Renal cortical epithelial cell (primary cell): ENCODE results near the gene PSMB10. TPM values are rescaled to one million over a fixed set of nuclear protein-coding genes. Genes with fewer than 3 reads are reported as not detected.

Experiments used
- DNase-seq: peaks from one replicate; pipeline ENCODE4 v3.0.0-alpha.2; 2011; ENCODE audit warnings: low read depth
- total RNA-seq: library from RNA; depleted of rRNA; stranded (reverse); fragments of >200 nt; gene quantifications from 2 replicates; pipeline ENCODE4 v1.2.3, GENCODE V29; 2014

The PSMB10 gene
- total RNA-seq, 1 donor from 2014 or later: 26.4 TPM

DNA sequence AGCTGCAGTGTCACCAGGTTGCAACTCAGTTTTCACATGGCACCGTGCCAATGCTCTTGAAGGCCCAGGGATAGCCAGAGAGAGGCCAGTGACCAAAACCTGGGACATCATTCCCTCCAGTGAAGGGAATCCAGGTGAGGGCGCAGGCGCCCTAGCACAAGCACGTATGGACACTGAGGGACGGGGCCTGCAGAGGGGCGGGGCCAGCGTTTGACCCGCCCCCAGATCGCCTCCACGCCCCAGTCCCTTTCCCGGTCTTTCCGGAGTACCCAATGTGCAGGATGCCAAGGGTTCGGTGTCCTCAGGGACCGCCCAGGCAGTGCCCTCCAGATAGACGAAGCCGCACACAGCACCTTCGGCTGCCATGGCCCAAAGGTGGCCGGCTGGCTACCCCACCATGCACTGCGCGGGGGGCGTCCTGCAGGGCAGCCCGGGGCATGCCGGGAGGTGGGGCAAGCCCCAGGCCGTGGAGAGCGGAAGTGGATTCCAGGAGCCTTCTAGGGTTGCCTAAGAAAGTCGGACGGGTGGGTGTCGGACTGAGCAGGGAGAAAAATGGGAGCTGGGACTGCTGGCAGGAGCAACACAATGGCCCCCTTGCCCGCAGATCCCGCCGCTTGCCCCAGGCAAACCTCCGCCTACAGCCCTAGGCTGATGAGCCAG is 27.1 kb upstream of the PSMB10 start:
- DNase-seq: no peak

DNA sequence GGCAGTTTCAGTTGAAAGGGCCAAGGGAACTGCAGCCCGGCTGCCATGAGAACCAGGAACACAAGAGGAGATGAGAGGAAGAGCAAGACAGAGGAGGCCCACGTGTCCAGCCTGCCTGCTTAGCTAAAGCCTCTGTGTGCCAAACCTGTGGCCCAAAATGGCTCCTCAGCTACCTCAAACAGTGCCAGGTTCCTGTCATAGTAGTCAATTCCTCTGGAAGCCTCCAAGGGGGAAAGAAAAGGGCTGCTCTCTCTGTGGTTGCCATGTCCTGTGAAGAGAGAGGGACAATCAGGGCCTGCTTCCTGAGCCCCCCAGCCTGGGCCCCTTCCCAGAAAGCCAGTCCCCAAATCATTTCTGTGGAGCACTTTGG is 26.6 kb upstream of the PSMB10 start:
- DNase-seq: no peak

DNA sequence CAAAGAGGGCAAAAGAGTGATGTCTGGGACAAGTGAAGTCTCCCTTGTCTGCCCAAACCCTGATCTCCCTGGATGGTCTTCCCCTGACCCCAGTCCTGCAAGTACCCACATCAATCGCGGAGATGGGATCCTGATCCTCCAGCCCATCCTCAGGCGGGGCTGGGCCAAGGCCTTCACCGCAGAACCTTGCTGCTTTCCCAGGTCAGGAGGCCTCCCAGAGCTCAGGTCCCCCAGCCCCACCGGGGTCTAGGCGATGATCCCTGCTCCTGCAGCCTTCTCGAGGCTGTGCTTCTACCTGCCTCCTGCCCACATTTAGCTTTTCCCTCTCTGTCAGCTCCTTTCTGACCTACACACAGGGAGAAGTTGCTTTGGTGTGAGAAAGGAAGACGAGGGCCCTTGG is 25.5 kb upstream of the PSMB10 start:
- no peak for DNase-seq

DNA sequence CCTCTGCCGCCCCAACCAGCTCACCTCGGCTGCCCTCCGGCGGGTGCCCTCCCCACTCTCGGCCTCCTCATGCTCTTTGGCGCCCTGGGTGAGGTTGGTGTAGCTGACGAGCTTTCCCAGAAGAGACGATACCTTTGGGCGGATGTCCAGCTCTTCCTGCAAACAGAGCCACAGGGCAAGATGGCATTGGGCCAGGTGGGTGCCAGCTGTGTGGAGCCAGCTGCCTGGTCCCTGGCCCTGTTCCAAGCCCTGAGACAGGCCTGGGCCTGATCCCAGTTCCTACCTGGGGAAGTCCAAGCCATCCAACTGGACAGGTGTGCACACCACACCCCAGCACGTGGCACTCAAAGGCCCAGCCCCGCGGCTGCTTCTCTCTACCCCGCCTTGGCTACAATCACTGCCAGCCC is 24.9 kb upstream of the PSMB10 start:
- DNase-seq: peak; percentile 26

DNA sequence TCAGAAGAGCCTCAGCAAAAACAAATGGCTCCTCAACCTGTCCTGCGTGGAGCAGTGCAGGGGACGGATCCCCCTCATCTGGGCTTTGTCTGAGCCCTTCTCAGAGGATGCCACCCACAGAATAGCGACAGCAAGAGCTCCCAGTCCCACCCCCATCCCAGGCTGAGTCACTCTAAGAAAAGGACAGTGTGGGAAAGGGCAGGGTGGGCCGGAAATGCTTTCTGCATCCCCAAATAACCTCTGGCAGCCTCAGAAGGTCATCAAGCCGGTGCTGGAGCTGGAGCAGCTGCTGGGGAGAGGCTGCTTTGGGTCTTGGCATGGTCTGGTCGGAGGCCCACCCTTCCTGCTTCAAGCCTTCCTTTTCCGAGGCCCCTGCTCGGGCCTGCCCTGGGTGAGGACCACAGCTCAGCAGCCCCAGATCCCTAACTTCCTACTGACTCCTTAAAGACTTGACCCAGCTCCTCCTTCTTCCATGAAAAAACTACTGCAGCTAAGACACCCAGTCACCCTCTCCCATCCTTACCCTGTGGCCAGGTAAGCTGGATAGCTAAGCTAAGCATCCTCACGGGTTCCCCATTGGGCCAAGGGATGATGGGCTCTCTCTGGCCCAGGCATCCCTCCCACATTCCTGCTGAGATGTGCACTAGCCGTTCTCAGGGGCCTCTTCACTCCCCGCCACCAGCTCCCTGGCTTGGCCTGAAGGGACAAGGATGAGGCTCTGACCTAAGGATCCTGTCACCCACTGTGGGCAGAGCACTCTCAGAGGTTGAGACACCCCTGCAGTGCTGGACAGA is 23.1 kb upstream of the PSMB10 start:
- no peak for DNase-seq

DNA sequence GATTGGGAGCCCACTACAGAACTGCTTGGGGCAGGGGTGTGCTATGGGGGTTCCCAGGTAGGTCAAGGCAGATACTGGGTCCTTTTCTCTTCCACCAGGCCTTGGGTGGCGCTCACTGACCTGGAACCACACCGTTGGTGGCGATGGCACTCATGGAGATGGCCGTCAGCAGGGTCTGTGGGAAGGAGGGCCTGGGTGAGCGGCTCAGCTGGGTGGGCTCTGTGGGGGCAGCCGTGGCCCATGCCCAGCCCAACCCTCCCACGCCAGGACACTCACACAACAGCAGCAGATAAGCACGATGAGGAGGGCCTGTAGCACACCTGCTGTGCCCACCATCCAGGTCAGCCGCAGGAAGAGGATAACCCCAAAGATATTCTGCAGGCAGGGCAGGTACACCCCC is 21.0 kb upstream of the PSMB10 start:
- DNase-seq: no peak

DNA sequence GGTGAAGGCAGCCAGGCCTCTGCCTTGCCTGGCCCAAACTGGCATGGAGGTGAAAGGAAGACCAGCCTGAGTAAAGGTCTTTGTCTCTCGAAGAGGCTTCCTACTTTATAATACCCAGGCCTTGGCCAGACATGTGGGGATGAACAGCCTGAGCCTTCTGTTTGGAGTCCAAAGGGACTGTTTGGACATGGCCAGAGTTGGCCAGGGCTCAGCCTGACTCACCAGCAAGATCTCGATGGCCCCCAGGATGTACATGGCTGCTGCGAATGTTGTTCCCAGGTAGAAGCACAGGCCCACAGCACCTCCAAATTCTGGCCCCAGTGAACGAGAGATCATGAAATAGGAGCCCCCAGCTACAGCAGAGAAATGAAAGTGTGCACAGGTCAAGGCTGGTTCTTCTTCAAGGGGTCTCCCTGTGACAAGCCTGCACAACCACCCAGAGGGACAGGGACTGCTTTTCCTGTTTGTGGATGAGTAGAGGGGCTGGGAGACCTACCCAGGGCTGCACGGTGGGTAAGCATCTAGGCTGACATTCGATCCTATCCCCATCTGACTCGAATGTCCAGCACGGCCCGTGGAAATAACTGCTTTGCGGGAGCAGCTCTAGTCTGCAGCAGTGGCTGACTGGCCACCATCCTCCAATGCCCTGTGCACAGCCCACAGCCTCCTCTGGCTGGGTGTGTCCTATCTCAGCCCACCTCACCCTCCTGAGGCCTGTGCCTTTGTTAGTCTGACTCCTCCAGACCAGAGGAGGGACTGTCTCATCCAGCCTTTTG is 18.0 kb upstream of the PSMB10 start:
- DNase-seq: no peak

DNA sequence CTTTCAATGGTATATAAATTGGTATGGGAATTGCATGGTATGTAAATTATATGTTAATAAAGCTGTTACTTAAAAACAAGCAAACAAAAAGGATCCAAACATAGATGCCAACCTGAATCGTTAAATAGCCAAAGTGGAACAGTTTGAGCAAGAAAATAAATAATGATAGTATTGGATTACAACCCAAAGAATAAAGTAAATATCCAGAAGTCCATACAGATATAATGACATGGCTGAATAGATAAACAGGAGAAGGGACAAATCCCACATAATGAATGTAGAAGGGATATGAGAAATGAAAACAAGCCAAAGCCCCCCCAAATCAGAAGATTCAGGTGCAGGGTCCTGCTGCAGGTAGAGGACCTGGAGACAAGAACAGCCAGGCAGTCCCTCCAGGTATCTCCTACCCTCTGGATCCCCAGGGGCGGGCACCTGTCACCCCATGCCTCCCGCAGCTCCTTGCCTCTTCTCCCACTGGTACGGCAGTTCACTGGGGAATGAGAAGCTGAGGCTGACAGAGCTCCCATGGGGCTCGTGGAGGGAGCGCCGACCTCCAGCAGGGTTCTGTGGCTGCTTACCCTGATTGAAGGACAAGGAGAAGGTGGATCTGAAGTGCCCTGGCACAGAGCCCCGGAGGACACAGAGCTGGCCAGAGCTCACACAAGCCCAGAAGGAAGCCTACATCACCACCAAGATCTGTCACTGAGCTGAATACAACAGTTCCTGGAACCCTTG is 17.2 kb upstream of the PSMB10 start:
- DNase-seq: no peak

DNA sequence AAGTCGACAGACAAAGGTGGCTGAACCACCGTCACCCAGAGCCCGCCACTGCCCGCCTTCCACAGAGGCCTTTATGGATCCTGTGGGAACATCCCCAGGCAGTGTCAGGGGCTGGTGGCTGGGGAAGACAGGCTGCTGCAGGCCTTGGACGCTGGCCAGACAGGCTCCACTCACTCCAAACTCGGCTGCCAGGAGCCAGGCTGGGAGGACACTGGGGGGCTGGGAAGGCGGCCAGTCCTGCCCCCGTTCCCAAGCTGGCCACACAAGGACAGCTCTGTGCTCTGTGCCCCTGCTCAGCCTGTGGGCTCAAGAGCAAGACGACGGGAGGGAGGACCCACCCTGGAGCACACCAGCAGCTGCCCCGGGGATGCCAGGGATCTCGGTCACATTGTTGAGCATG is 14.8 kb upstream of the PSMB10 start:
- no peak for DNase-seq

DNA sequence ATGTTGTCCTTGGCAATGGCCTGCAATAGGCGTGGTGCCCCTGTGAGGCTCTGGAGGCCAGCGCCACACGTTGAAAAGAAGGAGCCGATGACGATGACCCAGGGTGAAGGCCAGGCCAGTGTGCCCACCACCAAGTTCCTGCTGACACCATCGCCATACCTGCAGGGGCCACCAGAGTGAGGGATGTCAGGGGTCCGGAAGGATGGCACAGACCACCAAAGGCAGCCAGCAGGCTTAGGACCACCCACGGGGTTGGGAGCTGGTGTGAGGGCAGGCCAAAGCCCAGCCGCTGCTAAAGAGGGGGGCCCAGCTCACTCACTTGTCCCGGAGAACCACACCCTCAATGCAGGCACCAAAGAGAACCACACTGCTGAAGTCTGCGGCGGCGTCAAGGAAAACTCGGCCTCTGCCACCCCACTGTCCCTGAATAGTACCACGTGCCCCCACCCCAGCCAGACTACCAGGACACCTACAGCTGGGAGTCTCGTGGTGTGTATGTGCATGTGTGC is 13.7 kb upstream of the PSMB10 start:
- DNase-seq: no peak

DNA sequence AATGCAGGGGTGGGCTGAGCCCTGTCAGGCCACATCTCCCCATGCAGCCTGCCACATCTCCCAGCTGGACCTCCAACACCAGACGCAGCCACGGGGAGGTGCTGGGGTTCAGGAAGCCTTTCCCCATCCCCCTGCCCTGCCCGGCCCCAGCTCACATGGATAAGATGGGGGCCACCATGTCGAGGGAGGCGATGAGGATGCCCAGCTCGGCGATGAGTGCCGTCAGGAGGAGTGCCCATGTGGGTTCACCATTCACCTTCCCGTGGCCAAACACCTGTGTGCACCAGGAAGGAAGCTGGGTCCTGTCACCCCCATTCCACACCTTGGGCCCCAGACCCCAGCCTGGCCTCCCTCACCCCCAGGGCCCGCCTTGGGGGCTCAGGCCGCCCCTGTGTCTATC is 13.0 kb upstream of the PSMB10 start:
- DNase-seq: no peak

DNA sequence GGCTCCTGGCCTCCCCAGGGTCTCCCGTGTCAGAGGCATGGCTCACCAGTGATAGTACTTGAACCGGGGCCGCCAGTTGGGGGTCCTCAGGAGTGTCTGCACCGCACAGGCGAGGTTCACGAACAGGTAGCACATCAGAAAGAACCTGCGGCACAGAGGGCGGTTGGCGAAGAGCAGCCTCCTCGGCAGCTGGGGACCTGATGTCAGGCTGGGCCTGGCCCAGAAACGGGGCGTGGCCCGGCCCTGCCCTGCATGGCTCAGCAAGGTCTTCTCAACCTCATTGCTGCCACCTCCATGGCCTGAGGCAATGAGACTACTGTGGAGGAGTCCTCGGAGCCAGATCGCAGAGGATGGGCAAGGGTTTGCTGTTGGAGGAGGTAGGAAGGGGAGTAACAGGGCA is 11.4 kb upstream of the PSMB10 start:
- no peak for DNase-seq

DNA sequence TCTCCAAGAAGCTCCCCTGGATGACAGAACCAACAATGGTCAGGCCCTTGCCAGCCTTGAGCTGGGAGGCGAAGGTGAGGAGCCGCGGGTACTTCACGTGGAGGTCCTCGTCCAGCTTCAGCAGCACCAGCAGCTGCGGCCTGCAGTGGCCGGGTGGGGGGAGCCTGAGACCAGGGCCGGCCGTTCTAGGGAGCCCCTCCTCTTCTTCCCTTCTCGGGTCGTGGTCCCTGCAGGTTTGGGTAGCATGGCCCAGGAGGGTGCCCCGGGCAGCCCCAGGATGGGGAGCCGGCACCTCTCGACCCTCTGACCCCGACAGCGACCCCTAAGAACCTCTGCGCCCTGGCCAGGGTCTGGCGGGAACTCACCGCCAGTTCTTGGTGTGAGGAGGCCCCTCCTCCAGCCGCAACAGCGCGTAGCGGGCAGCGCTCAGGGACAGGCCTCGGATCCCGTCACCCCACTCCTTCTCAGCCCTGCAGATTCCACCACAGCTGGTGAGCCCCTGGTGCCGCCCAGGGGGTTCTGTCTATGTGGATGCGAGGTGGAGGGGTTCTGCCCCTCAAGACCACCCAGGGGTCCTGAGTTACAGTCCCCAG is 10.4 kb upstream of the PSMB10 start:
- no peak for DNase-seq

DNA sequence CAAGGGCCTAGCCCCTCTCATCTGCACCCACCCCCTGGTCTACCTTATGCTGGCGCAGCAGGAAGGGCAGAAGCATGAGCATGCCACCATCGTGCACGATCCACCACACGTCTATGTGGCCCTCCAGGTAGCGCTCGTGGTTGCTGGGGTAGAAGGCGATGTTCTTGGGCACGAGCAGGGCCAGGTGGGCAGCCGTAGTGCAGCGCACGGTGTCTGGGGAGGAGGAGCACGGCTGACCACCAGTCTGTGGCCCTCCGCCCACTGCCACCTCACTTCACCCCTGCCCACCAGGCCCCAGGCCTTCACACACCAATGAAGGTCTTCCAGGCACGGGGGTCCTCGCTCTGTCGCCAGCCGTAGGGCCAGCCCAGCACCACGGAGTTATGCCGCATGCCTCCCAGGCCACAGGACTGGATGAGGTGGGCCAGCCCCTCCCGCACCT is 9.5 kb upstream of the PSMB10 start:
- DNase-seq: no peak

DNA sequence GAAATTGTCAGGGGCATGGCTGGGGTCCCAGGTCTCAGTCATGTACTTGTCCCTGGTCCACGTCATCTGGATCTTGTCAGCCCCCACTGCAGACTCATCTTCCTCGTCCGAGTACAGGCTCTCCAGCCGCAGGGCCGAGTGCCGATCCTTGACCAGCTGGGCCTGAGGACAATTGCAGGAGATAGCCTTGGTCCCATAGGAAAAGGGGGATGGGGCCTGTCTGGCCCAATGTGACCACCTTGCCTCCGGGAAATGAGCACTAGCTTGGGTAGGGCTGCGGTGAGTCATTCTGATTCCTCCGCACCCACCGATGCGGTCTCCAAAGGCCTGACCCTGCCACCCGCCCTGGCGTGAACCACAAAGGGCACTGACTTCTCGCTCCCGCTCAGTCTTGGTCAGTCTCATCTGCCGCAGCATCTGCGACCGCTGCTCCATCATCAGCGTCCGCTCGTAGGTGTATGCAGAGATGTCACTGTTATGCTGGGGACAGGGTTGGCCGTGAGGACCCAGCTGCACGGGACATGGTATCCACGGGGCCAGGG is 8.8 kb upstream of the PSMB10 start:
- DNase-seq: no peak

DNA sequence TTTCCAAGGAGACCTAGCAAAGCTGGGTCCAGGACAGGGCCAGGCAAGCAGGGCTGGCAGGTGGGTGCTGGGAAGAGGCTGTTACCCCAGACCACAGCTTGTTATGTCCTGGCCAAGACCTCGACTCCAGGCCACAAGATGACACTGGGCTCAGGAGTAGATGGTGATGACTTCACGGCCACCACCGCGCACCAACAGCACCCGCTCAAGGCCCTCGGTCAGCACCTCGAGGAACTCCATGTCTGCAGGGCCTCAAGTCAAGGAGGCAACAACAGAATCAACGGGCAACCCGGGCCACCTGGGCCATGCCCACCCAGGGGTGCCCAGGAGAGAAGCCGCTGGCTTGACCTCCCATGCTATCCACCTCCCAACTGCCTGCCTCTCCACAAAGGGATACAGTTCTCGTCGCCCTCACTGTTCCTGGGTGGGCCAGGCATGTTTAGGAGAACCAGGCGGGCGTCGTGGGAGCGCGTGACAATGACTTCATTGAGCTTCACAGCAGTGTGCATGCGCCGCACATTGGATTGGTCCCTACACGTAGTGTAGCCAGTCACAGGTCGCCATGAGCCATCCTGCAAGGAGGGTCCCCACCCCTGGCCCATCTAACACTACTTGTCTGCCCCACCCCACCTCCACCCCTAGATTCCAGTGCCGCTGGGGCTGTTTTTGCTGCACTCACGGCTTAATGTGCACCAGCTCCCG is 8.2 kb upstream of the PSMB10 start:
- no peak for DNase-seq

DNA sequence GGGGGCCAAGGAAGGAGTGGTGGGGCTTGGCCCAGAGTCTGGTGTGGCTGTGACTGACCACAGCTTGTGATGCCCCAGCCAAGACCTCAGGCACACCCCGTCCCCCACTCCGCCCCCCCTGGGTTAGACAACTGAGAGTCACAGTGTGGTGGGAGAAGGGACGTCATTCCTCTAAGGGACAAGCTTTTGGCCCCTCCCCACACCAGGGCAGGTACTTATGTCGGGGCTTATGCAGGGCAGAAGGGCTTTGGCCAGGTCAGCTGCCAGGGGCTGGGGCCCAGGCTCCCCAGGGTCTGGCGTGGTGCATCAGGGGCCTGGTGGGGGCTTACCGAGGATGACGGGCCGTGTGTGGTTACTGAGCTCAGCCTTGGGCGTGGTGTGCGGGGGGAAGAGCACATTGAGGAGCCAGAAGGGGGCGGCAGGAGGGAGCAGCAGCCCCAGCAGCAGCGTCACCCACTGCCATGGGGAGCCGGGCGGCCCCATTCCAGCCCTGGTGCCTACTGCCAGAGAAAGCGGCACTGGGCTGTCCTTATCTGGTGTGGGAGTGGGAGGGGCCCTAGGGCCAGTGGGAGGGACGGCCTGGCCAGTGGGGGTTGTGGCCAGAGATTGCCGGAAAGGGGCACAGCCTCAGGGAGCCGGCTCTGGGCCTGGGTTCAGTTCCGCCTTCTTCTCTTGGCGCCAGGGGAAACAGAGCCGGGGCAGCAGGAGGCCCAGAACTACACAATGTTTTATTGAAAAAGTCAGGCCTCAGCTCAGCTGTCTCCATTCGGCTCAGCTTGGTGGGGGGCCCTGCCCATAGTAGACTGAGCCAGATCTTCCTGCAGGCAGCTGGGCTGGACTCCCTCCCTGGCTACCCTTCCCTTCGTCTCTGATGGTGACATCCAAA is 7.2 kb upstream of the PSMB10 start, which contains the start of gene LCAT:
Gene LCAT (minus strand): TSS at position 502 of the 886 bp plus-strand sequence. CDS start 19 bp downstream, at position 483.
- no peak for DNase-seq

DNA sequence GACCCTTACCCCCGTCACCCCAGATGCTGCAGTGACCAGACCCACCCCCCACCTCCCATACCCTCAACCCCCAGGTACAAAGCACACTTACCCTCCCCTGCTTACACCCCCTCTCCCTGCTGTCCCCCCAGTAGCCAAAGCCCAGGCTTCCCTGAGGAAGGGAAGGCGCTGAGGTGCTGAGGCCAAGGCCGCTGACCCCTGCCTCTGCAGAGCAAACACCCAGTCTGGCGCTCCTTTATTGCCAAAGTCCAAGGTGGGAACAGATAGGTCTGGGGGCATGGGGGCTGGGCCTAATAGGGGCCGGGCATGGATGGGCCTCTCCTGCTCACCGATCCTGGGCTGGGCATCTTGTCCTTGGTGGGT is 6.6 kb upstream of the PSMB10 start:
- no peak for DNase-seq

DNA sequence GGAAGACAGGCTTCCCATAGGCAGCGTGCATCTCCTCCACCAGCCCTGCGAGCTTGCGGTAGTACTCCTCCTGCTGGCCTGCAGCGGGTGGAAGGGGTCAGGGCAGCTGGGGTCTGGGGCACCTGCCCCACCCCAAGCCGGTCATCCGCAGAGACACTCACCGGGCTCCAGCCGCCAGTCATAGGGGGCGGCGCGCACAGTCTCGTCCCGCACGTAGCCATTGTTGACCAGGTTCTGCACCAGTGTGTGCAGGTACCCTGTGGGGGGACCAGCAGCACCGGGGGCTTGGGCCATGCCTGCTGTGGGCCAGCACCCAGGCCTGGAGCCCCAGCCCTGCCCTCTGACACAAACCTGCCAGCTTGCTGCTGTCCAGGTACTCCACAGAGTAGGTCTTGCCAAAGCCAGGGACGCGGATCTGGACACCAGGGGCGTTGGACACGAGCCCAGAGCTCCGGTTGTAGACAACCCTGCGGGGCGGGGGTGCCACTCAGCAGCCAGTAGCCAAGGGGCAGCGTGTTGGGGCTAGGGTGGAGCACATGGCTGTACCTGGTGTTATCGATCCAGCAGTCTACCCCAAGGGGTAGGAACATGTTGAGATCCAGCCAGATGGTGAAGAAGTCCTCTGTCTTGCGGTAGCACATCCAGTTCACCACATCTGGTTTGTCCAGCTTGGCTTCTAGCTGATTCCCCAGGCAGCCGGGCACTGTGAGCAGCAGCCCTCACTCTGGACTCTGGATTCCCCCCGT is 6.0 kb upstream of the PSMB10 start:
- DNase-seq: no peak
